B cell (primary cell): Measurements from ENCODE around the gene GAMT. TPM values are rescaled to one million over a fixed set of nuclear protein-coding genes. Genes with fewer than 3 reads are reported as not detected.

ENCODE experiments used
- ATAC-seq: fragments of 200-7000 bp; cut with Tn5 transposase; one replicate; pipeline ENCODE4 v1.10.0; 2021; ENCODE audit warnings: low read depth, mild to moderate bottlenecking, moderate number of reproducible peaks, moderate library complexity
- CTCF ChIA-PET: fragments of 350-600 bp; sonication (Branson Sonifier 250); formaldehyde crosslinking; loops from one replicate; lab custom pipeline; 2021; ENCODE audit warnings: antibody characterized with exemption, inconsistent platforms; lab: Charles Lee
- POLR2A ChIA-PET: fragments of 350-600 bp; sonication (Branson Sonifier 250); formaldehyde crosslinking; loops from one replicate; lab custom pipeline; 2021; ENCODE audit warnings: antibody characterized with exemption; lab: Charles Lee
- DNase-seq: peaks from one replicate; pipeline ENCODE4 v3.0.0; 2013
- H2AFZ ChIP-seq: 2 replicates; pipeline ENCODE4 v1.6.1; 2012; ENCODE audit warnings: mild to moderate bottlenecking, low read depth, low read length; ENCODE audit not compliant: insufficient read depth, poor library complexity, severe bottlenecking
- H3K27ac ChIP-seq, 2 donors: 1 replicate in 1 of 2; 2 replicates in 1 of 2; pipeline ENCODE4 v1.5.1; 2012 to 2013; ENCODE audit warnings: low read length in 2 of 2, mild to moderate bottlenecking in 2 of 2, moderate library complexity in 1 of 2
- H3K27me3 ChIP-seq, 4 experiments: fragments of 200-600 bp in 1 of 4; sonication (generic) in 1 of 4; replicated peaks in 1 of 4; 1 replicate in 2 of 4; 2 replicates in 2 of 4; pipeline versions ENCODE4 v1.6.1 to v1.7.0; 2013 to 2016; ENCODE audit warnings: low read length in 3 of 4, mild to moderate bottlenecking in 2 of 4, mixed read lengths in 1 of 4, moderate library complexity in 1 of 4; ENCODE audit not compliant: insufficient read depth in 4 of 4, control insufficient read depth in 3 of 4; ENCODE audit errors: control extremely low read depth in 1 of 4
- H3K36me3 ChIP-seq, 2 experiments: replicated peaks in 1 of 2; 1 replicate in 1 of 2; 2 replicates in 1 of 2; pipeline versions ENCODE4 v1.6.1 to v1.7.1; 2013; ENCODE audit warnings: low read length in 1 of 2; ENCODE audit not compliant: insufficient read depth in 2 of 2, control insufficient read depth in 1 of 2; ENCODE audit errors: control extremely low read depth in 1 of 2, extremely low read depth in 1 of 2
- H3K4me1 ChIP-seq, 2 donors: fragments of 200-600 bp in 1 of 2; sonication (generic) in 1 of 2; 1 replicate in 1 of 2; 2 replicates in 1 of 2; pipeline versions ENCODE4 v1.5.1 to v1.6.1; 2013 to 2017; ENCODE audit warnings: low read length in 2 of 2; ENCODE audit not compliant: control insufficient read depth in 2 of 2, insufficient read depth in 2 of 2
- H3K4me2 ChIP-seq: replicated peaks from 2 replicates; pipeline ENCODE3; 2012; ENCODE audit warnings: mild to moderate bottlenecking, low read depth, low read length; ENCODE audit not compliant: poor library complexity, severe bottlenecking
- H3K4me3 ChIP-seq, 5 experiments: fragments of 200-600 bp in 1 of 5; sonication (generic) in 1 of 5; 1 replicate in 3 of 5; 2 replicates in 2 of 5; pipeline versions ENCODE4 v1.5.1 to v1.7.0; 2011 to 2016; ENCODE audit warnings: low read length in 4 of 5, mild to moderate bottlenecking in 4 of 5, low read depth in 2 of 5, control low read depth in 1 of 5, moderate library complexity in 1 of 5; ENCODE audit not compliant: insufficient read depth in 1 of 5; ENCODE audit errors: control extremely low read depth in 1 of 5, extremely low read depth in 1 of 5
- H3K79me2 ChIP-seq: fragments of 200-600 bp; sonication (generic); one replicate; pipeline ENCODE4 v1.6.0; 2016; ENCODE audit warnings: low read length; ENCODE audit not compliant: control insufficient read depth, insufficient read depth
- H3K9ac ChIP-seq: fragments of 200-600 bp; sonication (generic); 2 replicates; pipeline ENCODE4 v1.6.1; 2017; ENCODE audit warnings: mild to moderate bottlenecking, low read length, moderate library complexity
- H3K9me3 ChIP-seq, 3 donors: one replicate each; pipeline versions ENCODE4 v1.6.1 to v1.7.1; 2013; ENCODE audit warnings: low read length in 2 of 3; ENCODE audit not compliant: control insufficient read depth in 2 of 3, insufficient read depth in 1 of 3; ENCODE audit errors: control extremely low read depth in 1 of 3
- H4K20me1 ChIP-seq: 2 replicates; pipeline ENCODE4 v1.6.0; 2012; ENCODE audit warnings: mild to moderate bottlenecking, low read length; ENCODE audit not compliant: insufficient read depth, control insufficient read depth, poor library complexity, severe bottlenecking
- H3K27ac Mint-ChIP-seq: one replicate; pipeline ENCODE4 v1.8.0; 2021; ENCODE audit warnings: mixed read lengths
- H3K27me3 Mint-ChIP-seq: one replicate; pipeline ENCODE4 v1.8.0; 2021; ENCODE audit warnings: mixed read lengths
- H3K4me1 Mint-ChIP-seq: one replicate; pipeline ENCODE4 v1.8.0; 2021; ENCODE audit warnings: mixed read lengths
- H3K4me3 Mint-ChIP-seq: one replicate; pipeline ENCODE4 v1.8.0; 2021; ENCODE audit warnings: mixed read lengths
- H3K9me3 Mint-ChIP-seq: one replicate; pipeline ENCODE4 v1.8.0; 2022; ENCODE audit warnings: mixed read lengths; ENCODE audit not compliant: insufficient read depth
- EZH2 ChIP-seq: IDR thresholded peaks from 2 replicates; pipeline ENCODE4 v1.6.1; 2012; ENCODE audit warnings: borderline replicate concordance, low read depth, mild to moderate bottlenecking, moderate library complexity, low read length; ENCODE audit not compliant: insufficient read depth, poor library complexity, severe bottlenecking
- WGBS: methylation state at CpG from one replicate; pipeline ENCODE4 v1.1.5; 2013; ENCODE audit warnings: missing lambda C conversion rate; ENCODE audit not compliant: insufficient coverage; 5-methylcytosine and 5-hydroxymethylcytosine counted together
- intact Hi-C: fragments of 100-400 bp; cut with micrococcal nuclease; formaldehyde crosslinking; loops from one replicate; pipeline ENCODE4 v1.10.0; 2022
- polyA plus RNA-seq: library from polyadenylated mRNA; depleted of rRNA; stranded (reverse); fragments of >200 nt; gene quantifications from 2 replicates; pipeline ENCODE4 v1.2.3, GENCODE V29; 2012
- total RNA-seq, 2 donors: library from RNA; stranded (reverse); fragments of 120-200 nt in 1 of 2; gene quantifications; 1 replicate in 1 of 2; 2 replicates in 1 of 2; pipeline versions ENCODE4 v1.2.3 to v1.2.4, GENCODE V29; 2013 to 2022
- TF ChIP-seq, protein P1 (sequence below): fragments of 200-600 bp; IDR thresholded peaks from one replicate; pipeline ENCODE4 v1.8.0; 2022; ENCODE audit warnings: antibody characterized with exemption, mild to moderate bottlenecking

GAMT gene
- total and polyA plus RNA-seq, 2 donors (not counting 1 experiment from before 2014, with no cell fraction given): 8.8 to 12.1 TPM

DNA sequence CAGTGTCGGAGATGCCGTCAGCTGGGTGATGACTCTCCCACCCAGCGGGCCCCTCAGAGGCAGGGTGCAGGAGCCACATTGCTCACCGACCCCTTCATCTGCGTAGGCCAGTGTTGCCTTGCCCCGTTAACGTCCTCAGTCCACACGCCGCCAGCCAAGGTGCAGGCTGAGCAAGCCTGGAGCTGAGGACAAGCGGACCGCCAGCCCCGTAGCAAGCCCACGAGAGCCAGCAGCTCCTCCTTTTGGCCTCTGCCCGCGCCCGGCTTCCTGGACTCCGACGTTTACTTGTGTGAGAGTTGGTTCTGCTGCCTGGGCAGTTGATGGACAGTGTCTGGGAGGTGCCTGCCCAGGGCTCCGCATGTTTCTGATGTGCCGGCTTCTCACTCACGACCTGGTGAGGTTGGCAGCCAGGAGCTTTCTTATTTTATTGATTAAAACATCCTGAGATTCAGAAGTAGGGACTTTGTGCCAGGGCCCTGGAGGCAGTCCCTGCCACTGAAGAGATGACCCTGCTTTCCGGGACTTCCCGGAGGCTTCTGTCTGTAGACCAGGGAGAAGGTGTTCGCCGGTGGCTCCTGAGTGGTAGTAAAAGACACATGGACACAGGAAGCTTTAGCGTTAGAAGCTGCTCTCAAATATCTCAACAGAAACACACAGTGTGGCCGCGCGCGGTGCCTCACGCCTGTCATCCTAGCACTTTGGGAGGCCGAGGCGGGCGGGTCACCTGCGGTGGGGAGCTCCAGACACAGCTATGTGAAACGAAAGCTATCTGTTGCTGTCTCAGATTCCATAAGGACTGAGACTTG is 11.9 kb upstream of the GAMT start:
- ChIA-PET POLR2A (no interaction called here), CTCF (interaction anchor here (0.7 kb wide), 1 partner anchor 11 kb away, joined by 4 read pairs; no protein-coding TSS in a partner anchor)
- Histone ChIP-seq H3K4me2 (no peak overlapping the region), H4K20me1 (peaks cover 98% of the 10 kb centered on the region), H2AFZ (no peak overlapping the region), H3K36me3 (peaks cover 0 to 27% of the 10 kb centered on the region in 2 experiments), H3K79me2 (peaks cover 100% of the 10 kb centered on the region), H3K9me3 (no peaks in the 10 kb centered on the region), H3K9ac (no peak overlapping the region), H3K27ac (no peak overlapping the region), H3K27me3 (no peaks in the 10 kb centered on the region), H3K4me3 (no peak overlapping the region), H3K4me1 (peaks cover 18 to 55% of the 10 kb centered on the region in 2 donors)
- H3K27ac Mint-ChIP-seq: no peak overlapping the region
- H3K4me3 Mint-ChIP-seq: no peak overlapping the region
- TF ChIP-seq, protein P1, sequence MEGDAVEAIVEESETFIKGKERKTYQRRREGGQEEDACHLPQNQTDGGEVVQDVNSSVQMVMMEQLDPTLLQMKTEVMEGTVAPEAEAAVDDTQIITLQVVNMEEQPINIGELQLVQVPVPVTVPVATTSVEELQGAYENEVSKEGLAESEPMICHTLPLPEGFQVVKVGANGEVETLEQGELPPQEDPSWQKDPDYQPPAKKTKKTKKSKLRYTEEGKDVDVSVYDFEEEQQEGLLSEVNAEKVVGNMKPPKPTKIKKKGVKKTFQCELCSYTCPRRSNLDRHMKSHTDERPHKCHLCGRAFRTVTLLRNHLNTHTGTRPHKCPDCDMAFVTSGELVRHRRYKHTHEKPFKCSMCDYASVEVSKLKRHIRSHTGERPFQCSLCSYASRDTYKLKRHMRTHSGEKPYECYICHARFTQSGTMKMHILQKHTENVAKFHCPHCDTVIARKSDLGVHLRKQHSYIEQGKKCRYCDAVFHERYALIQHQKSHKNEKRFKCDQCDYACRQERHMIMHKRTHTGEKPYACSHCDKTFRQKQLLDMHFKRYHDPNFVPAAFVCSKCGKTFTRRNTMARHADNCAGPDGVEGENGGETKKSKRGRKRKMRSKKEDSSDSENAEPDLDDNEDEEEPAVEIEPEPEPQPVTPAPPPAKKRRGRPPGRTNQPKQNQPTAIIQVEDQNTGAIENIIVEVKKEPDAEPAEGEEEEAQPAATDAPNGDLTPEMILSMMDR: no peak
- no peak for TF ChIP-seq EZH2
- WGBS: 90% methylated on average over 24 of the region's 36 CpGs
- DNase-seq (no peak), ATAC-seq (no peak)
- H3K4me1 Mint-ChIP-seq: peaks cover 53% of the 10 kb centered on the region
- H3K27me3 Mint-ChIP-seq: no peaks in the 10 kb centered on the region
- intact Hi-C loops: no loop called here
- no peaks in the 10 kb centered on the region for H3K9me3 Mint-ChIP-seq

DNA sequence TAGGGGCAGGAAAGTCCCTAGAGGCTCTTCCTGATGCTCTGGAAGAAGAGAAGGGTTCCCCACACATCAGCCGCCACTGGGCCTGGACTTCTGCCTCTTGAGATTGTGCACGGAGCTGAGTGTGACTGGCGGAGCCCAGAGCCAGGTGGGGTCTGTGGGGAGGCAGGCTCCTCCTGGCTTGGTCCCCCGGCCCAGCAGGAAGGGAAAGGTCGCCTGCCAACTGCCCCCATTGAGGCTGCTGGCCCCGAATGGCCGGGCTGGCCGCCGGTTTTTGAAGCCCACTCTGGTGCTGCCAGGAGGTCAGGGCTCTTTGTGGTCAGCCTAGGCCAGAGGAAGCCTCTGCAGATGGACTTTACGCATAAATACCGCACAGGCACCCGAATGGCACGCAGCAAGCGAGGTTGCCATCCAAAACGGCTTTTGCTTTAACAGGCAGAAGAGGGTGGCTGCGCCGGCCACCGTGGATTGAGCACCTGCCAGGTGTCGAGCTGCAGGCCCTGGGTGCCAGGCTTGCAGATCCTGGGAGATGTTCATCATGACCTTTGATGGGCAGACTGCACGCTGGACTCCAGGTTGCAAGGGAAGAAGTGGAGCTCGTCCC is 11.1 kb upstream of the GAMT start:
- Mint-ChIP-seq H3K4me3 (no peak overlapping the region), H3K4me1 (peaks cover 51% of the 10 kb centered on the region), H3K27me3 (no peaks in the 10 kb centered on the region), H3K9me3 (no peaks in the 10 kb centered on the region), H3K27ac (no peak overlapping the region)
- Histone ChIP-seq H3K27ac (no peak overlapping the region), H3K36me3 (peaks cover 0 to 19% of the 10 kb centered on the region in 2 experiments), H3K27me3 (no peaks in the 10 kb centered on the region), H3K9ac (no peak overlapping the region), H3K4me2 (peak overlapping the region; percentile 8), H3K4me1 (peaks cover 18 to 55% of the 10 kb centered on the region in 2 donors), H3K4me3 (no peak overlapping the region), H3K79me2 (peaks cover 97% of the 10 kb centered on the region), H2AFZ (no peak overlapping the region), H3K9me3 (no peaks in the 10 kb centered on the region), H4K20me1 (peaks cover 95% of the 10 kb centered on the region)
- WGBS: 90% methylated on average over 19 of the region's 21 CpGs
- ChIA-PET CTCF (interaction anchor here (0.7 kb wide), 2 partner anchors 10 to 25 kb away, joined by 3 to 4 read pairs; no protein-coding TSS in a partner anchor), POLR2A (no interaction called here)
- no peak for ATAC-seq
- intact Hi-C loops: no loop called here
- no peak for TF ChIP-seq EZH2
- TF ChIP-seq, protein P1: no peak
- no peak for DNase-seq
